ENCODE results near the gene SPIRE1.

DNA sequence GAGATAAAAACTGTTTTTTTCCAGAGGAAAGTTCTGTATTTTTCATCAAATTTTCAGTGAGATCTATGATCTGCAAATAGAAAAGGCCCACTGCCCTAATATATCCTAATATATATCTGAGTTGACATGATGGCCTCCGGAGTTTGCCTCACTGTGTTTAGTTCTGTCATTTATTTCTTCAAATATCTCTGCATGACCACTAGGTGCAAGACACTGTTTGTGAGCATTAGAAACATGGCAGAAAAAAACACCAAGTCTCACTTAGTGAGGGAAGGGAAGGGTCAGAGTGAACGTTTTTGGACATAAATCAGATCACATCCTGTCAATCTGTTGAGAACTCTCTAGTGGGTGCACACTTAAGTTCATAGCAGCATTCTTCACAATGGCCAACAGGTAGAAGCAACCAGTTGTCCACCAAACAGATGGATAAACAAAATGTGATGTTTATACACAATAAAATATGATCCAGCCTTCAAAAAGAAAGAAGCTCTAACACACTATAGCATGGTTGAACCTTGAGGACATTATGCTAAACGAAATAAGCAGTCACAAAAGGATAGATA is 53.4 kb downstream of the SPIRE1 start:
- TF ChIP-seq, protein P1, sequence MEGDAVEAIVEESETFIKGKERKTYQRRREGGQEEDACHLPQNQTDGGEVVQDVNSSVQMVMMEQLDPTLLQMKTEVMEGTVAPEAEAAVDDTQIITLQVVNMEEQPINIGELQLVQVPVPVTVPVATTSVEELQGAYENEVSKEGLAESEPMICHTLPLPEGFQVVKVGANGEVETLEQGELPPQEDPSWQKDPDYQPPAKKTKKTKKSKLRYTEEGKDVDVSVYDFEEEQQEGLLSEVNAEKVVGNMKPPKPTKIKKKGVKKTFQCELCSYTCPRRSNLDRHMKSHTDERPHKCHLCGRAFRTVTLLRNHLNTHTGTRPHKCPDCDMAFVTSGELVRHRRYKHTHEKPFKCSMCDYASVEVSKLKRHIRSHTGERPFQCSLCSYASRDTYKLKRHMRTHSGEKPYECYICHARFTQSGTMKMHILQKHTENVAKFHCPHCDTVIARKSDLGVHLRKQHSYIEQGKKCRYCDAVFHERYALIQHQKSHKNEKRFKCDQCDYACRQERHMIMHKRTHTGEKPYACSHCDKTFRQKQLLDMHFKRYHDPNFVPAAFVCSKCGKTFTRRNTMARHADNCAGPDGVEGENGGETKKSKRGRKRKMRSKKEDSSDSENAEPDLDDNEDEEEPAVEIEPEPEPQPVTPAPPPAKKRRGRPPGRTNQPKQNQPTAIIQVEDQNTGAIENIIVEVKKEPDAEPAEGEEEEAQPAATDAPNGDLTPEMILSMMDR (IDR thresholded peaks at IDR 0.05): no peak
- no peak for TF ChIP-seq POLR2A (IDR thresholded peaks at IDR 0.05)
